Measurements from ENCODE around the gene PLEKHB1. TPM values are rescaled to one million over a fixed set of nuclear protein-coding genes. Genes with fewer than 3 reads are reported as not detected.
A peak's percentile ranks its signal among the peaks of the same experiment; 100 is the strongest.

PLEKHB1 gene
- total RNA-seq, 4 donors from 2014 or later: 0.22 to 5.6 (median 2.2) TPM

DNA sequence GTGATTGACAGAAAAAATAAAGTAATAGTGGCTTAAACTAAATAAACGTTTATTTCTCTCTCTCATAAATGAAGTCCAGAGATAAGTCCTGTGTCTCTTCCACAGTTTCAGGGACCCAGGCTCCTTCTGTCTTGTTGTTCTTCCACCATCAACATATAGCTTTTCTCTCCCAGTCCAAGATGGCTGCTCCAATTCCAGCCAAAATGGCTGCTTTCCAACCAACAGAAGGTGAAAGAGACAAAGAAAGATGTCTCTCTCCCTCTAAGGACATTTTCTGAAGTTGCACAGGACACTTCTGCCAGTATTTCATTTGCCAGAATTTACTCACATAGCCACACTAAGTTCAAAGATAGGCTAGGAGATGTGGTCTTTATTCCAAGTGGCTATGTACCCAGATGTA is 9.4 kb upstream of the PLEKHB1 start:
- no peak for DNase-seq
- no peak overlapping the region for H3K27ac ChIP-seq
- no peaks in the 10 kb centered on the region for H3K4me1 ChIP-seq
- no peak overlapping the region for H3K4me3 ChIP-seq
- intact Hi-C loops (cut with DNase I): no loop called here
- no peaks in the 10 kb centered on the region for H3K9me3 ChIP-seq
- TF ChIP-seq CTCF (IDR thresholded peaks at IDR 0.05) (no peak), POLR2A (IDR thresholded peaks at IDR 0.05) (no peak)
- H3K36me3 ChIP-seq: no peaks in the 10 kb centered on the region
- WGBS, 2 donors: 50 to 74% methylated on average over 1 of the region's 1 CpG
- H3K27me3 ChIP-seq: peaks cover 0 to 19% (median 0%) of the 10 kb centered on the region in 4 donors

- no peak for TF ChIP-seq CTCF (IDR thresholded peaks at IDR 0.05)
- no peak for TF ChIP-seq POLR2A (IDR thresholded peaks at IDR 0.05)
- Histone ChIP-seq H3K4me3 (no peak overlapping the region), H3K36me3 (no peaks in the 10 kb centered on the region), H3K27ac (no peak overlapping the region), H3K4me1 (no peaks in the 10 kb centered on the region), H3K27me3 (peaks cover 0 to 37% (median 0%) of the 10 kb centered on the region in 4 donors), H3K9me3 (no peaks in the 10 kb centered on the region)
- no peak for DNase-seq
- intact Hi-C loops (cut with DNase I): no loop called here
- WGBS, 2 donors: 43 to 47% methylated on average over 2 of the region's 2 CpGs
Observed at GRCh38 chr11:73640592-73640991, 5.8 kb upstream of the PLEKHB1 start.

DNA sequence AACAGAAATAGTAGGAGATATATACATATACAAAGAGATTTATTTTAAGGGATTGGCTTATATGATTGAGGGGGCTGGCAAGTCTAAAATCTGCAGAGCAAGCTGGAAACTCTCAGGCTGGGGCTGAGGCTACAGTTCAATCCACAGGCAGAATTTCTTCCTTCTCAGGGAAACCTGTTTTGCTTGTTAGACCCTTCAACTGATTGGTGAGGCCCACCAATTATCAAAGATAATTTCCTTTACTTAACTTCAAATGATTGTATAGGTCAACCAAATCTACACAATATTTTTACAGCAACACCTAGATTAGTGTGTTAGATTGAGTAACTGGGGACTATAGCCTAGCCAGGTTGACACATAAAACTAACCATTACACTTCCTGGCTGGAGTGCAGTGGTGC is 4.7 kb upstream of the PLEKHB1 start:
- Histone ChIP-seq H3K4me1 (peaks cover 0 to 2% (median 0%) of the 10 kb centered on the region in 3 donors), H3K27ac (no peak overlapping the region), H3K27me3 (peaks cover 0 to 46% (median 0%) of the 10 kb centered on the region in 4 donors), H3K4me3 (no peak overlapping the region), H3K36me3 (no peaks in the 10 kb centered on the region), H3K9me3 (no peaks in the 10 kb centered on the region)
- TF ChIP-seq CTCF (IDR thresholded peaks at IDR 0.05): no peak
- no peak for TF ChIP-seq POLR2A (IDR thresholded peaks at IDR 0.05)
- intact Hi-C loops (cut with DNase I): no loop called here
- no peak for DNase-seq

DNA sequence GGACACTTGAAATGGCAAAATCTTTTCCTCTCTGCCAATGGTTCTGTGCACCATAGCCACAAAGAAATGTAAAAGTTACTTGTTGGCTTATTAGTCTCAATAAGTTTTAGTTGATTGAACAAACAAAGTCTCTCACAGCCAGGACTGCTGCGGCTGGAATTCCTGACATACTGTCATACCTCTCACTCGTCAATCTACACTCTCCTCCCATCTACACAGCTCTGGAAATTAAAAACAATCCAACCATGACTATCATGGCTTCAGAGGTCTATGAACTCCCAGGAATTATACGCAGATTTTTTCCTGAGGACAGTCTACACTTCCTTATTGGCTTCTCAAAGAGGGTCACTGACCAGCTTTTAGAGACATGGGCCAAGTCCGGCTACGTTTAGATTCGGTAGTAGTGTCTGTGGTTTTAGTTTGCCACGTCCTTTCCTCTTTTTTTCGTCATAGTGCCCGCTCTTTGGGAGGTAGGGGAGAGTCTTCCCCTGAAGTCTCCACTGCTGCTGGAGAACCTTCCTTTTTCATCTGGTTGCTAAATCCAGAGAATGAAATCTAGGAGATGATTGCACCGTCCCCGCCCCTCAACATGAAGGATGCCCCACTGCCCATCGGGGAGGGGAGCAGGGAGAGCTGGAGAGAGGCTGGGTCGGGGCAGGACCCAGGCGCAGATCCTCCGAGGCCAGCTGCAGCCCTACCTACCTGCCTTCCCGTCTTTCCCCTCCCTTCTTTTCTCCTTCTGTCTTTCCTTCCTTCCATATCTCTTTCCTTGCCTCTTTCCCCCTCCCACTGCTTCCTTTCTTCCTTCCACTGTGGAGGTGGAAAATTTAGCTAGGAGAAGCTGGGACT is 1.0 kb upstream of the PLEKHB1 start:
- H3K9me3 ChIP-seq: no peaks in the 10 kb centered on the region
- H3K36me3 ChIP-seq: no peaks in the 10 kb centered on the region
- H3K4me3 ChIP-seq: no peak overlapping the region
- peaks cover 0 to 50% (median 0%) of the 10 kb centered on the region in 4 donors for H3K27me3 ChIP-seq
- 53 to 56% methylated on average over 15 to 16 of the region's 16 CpGs for WGBS, 2 donors
- peaks cover 8 to 16% (median 9%) of the 10 kb centered on the region in 3 donors for H3K4me1 ChIP-seq
- intact Hi-C loops (cut with DNase I): no loop called here
- no peak for DNase-seq
- TF ChIP-seq POLR2A (IDR thresholded peaks at IDR 0.05) (no peak), CTCF (IDR thresholded peaks at IDR 0.05) (no peak)
- H3K27ac ChIP-seq: no peak overlapping the region

DNA sequence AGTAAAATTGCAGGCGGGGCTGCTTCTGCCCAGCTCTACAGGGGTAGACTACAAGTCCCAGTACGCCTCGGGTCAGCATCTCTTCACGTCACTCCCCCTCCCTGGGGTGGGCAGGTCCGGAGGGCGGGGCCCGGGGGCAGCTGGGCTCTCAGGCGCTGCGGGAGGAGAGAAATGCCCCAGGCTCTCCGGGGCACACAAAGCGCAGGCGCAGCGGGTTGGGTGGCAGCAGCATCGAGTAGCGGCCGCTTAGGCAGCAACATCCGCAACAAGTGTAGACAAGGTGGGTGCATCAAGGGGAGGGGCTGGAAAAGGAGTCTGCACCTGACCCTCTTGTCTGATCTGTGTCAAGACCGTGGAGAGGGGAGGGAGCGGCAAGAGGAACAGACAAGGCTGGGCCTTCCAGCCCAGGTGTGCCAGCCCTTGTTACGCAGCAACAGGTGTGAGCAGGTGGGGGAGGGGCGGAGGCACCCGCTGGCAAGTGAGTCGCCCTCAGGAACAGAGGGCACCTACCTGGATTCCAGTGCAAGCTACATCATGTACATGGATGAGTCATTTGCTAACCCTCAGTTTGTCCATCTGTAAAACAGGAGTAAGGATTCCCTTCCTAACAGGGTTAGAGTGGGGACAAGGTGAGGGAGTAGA is 1.2 kb downstream of the PLEKHB1 start:
- intact Hi-C loops (cut with DNase I): no loop called here

More for the DNA sequence above, 1.2 kb downstream of the PLEKHB1 start:
- TF ChIP-seq CTCF (IDR thresholded peaks at IDR 0.05) (no peak), POLR2A (IDR thresholded peaks at IDR 0.05) (peak in 1 of 4 donors; percentile 25)
- Histone ChIP-seq H3K4me1 (peaks cover 8 to 16% (median 9%) of the 10 kb centered on the region in 3 donors), H3K27me3 (peaks cover 0 to 38% (median 0%) of the 10 kb centered on the region in 4 donors), H3K9me3 (no peaks in the 10 kb centered on the region), H3K36me3 (no peaks in the 10 kb centered on the region), H3K4me3 (peak overlapping the region in 3 of 4 donors; percentile 28 to 59 (median 30)), H3K27ac (peak overlapping the region in 1 of 4 donors; percentile 28)
- peak; percentile 56 for DNase-seq
- WGBS, 2 donors: 11 to 14% methylated on average over 10 to 17 of the region's 23 CpGs
